OCI-LY1 (cell line): Measurements from ENCODE around the gene PPP1R1C.

ENCODE experiments used
- H2AFZ ChIP-seq: fragments of 200-600 bp; sonication (generic), shearing (Covaris generic); 2 replicates; pipeline ENCODE4 v1.6.0; 2014; ENCODE audit warnings: antibody characterized with exemption, mild to moderate bottlenecking, low read length
- H3F3A ChIP-seq: fragments of 200-600 bp; sonication (generic), shearing (Covaris generic); 2 replicates; pipeline ENCODE4 v1.6.0; 2014; ENCODE audit warnings: mild to moderate bottlenecking, antibody characterized with exemption, low read length, moderate library complexity; ENCODE audit not compliant: insufficient read depth
- H3K27ac ChIP-seq: fragments of 200-600 bp; sonication (generic); 2 replicates; pipeline ENCODE4 v1.5.1; 2014; ENCODE audit warnings: low read length, mixed run types, mild to moderate bottlenecking, low read depth; ENCODE audit not compliant: poor library complexity, severe bottlenecking
- H3K27me3 ChIP-seq: fragments of 200-600 bp; sonication (generic); 2 replicates; pipeline ENCODE4 v1.6.0; 2014; ENCODE audit warnings: antibody characterized with exemption, mild to moderate bottlenecking, low read length, moderate library complexity; ENCODE audit not compliant: insufficient read depth
- H3K36me3 ChIP-seq: fragments of 200-600 bp; sonication (generic); 2 replicates; pipeline ENCODE4 v1.6.1; 2014; ENCODE audit warnings: mild to moderate bottlenecking, antibody characterized with exemption, low read length, moderate library complexity, mixed read lengths; ENCODE audit not compliant: insufficient read depth
- H3K4me1 ChIP-seq: fragments of 200-600 bp; sonication (generic); 2 replicates; pipeline ENCODE4 v1.5.1; 2014; ENCODE audit warnings: mild to moderate bottlenecking, low read length, moderate library complexity; ENCODE audit not compliant: insufficient read depth, severe bottlenecking
- H3K4me2 ChIP-seq: fragments of 200-600 bp; sonication (generic), shearing (Covaris generic); 2 replicates; pipeline ENCODE4 v1.6.1; 2014; ENCODE audit warnings: low read length
- H3K4me3 ChIP-seq: fragments of 200-600 bp; sonication (generic); 2 replicates; pipeline ENCODE4 v1.5.1; 2014; ENCODE audit warnings: low read length, low read depth, mild to moderate bottlenecking, mixed read lengths; ENCODE audit not compliant: poor library complexity, severe bottlenecking
- H3K79me2 ChIP-seq: fragments of 200-600 bp; shearing (Covaris generic); 2 replicates; pipeline ENCODE4 v1.6.1; 2016; ENCODE audit warnings: mixed run types, low read length, mixed read lengths; ENCODE audit not compliant: insufficient read depth
- H3K9ac ChIP-seq: fragments of 200-600 bp; sonication (generic), shearing (Covaris generic); 2 replicates; pipeline ENCODE4 v1.6.1; 2014; ENCODE audit warnings: mild to moderate bottlenecking, low read length, mixed read lengths
- H3K9me2 ChIP-seq: fragments of 200-600 bp; sonication (generic), shearing (Covaris generic); 2 replicates; pipeline ENCODE4 v1.6.1; 2014; ENCODE audit warnings: low read depth, mild to moderate bottlenecking, low read length, mixed read lengths
- H3K9me3 ChIP-seq: fragments of 200-600 bp; shearing (Covaris generic); 2 replicates; pipeline ENCODE4 v1.6.1; 2014; ENCODE audit warnings: low read length, mixed read lengths
- H4K20me1 ChIP-seq: fragments of 200-600 bp; sonication (generic), shearing (Covaris generic); 2 replicates; pipeline ENCODE4 v1.6.0; 2016; ENCODE audit warnings: mild to moderate bottlenecking, low read length; ENCODE audit not compliant: insufficient read depth
- CTCF ChIP-seq: fragments of 200-600 bp; sonication (generic), shearing (Covaris generic); IDR thresholded peaks from 2 replicates; pipeline ENCODE4 v1.5.1; 2017; ENCODE audit warnings: mild to moderate bottlenecking, antibody characterized with exemption, low read length, moderate library complexity, mixed read lengths
- EZH2 ChIP-seq: fragments of 200-600 bp; sonication (generic), shearing (Covaris generic); IDR thresholded peaks from 2 replicates; pipeline ENCODE4 v1.8.0; 2017; ENCODE audit warnings: borderline replicate concordance, mixed run types, mild to moderate bottlenecking, antibody characterized with exemption, low read length, moderate library complexity, mixed read lengths

Gene PPP1R1C

GRCh38 chr2:182043021-182043420 lies 57.4 kb downstream of the PPP1R1C start:
- H3K9me3 ChIP-seq = no peaks in the 10 kb centered on the region
- TF ChIP-seq EZH2 = no peak
- no peak overlapping the region for H3K4me3 ChIP-seq
- H3K9ac ChIP-seq = no peak overlapping the region
- H4K20me1 ChIP-seq = no peaks in the 10 kb centered on the region
- H3F3A ChIP-seq = no peaks in the 10 kb centered on the region
- peaks cover 10% of the 10 kb centered on the region for H3K4me1 ChIP-seq
- no peak overlapping the region for H2AFZ ChIP-seq
- no peaks in the 10 kb centered on the region for H3K36me3 ChIP-seq
- H3K27me3 ChIP-seq = no peaks in the 10 kb centered on the region
- H3K4me2 ChIP-seq = no peak overlapping the region
- no peaks in the 10 kb centered on the region for H3K79me2 ChIP-seq
- H3K27ac ChIP-seq = no peak overlapping the region
- no peaks in the 10 kb centered on the region for H3K9me2 ChIP-seq

DNA sequence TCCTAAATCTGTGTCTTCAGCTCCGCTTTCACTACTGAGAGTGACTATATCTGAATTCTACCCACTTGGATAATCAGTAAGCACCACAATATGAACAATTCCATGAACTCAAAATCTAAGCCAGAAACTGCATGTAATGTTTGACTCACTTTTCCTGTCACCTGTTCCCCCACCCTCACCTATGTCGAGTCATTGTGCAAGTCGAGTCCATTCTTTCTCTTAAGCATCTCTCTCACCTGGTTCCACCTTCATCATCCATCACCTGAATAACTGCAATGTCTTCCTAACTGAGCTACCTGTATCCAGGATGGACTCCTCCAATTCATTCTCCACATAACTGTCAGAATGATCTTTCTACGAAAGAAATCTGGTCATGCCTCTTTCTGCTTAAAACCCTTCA lies 58.2 kb downstream of the PPP1R1C start:
- Histone ChIP-seq H3K4me1 (peaks cover 11% of the 10 kb centered on the region), H3K4me2 (no peak overlapping the region), H4K20me1 (no peaks in the 10 kb centered on the region), H3K9me2 (no peaks in the 10 kb centered on the region), H3K27me3 (no peaks in the 10 kb centered on the region), H3K9me3 (no peaks in the 10 kb centered on the region), H3K36me3 (no peaks in the 10 kb centered on the region), H3K27ac (no peak overlapping the region), H3K9ac (no peak overlapping the region), H3F3A (no peaks in the 10 kb centered on the region), H3K79me2 (no peaks in the 10 kb centered on the region), H2AFZ (no peak overlapping the region), H3K4me3 (no peak overlapping the region)
- TF ChIP-seq CTCF = no peak
- no peak for TF ChIP-seq EZH2

GRCh38 chr2:182047544-182047943 lies 61.9 kb downstream of the PPP1R1C start:
- Histone ChIP-seq H4K20me1 (no peaks in the 10 kb centered on the region), H3K79me2 (no peaks in the 10 kb centered on the region), H3K9ac (no peak overlapping the region), H3K9me3 (no peaks in the 10 kb centered on the region), H3K4me2 (no peak overlapping the region), H3K27ac (no peak overlapping the region), H3K9me2 (no peaks in the 10 kb centered on the region), H3F3A (no peaks in the 10 kb centered on the region), H2AFZ (no peak overlapping the region), H3K4me3 (no peak overlapping the region), H3K36me3 (no peaks in the 10 kb centered on the region), H3K4me1 (peaks cover 31% of the 10 kb centered on the region), H3K27me3 (no peaks in the 10 kb centered on the region)
- no peak for TF ChIP-seq CTCF
- TF ChIP-seq EZH2 = no peak

DNA sequence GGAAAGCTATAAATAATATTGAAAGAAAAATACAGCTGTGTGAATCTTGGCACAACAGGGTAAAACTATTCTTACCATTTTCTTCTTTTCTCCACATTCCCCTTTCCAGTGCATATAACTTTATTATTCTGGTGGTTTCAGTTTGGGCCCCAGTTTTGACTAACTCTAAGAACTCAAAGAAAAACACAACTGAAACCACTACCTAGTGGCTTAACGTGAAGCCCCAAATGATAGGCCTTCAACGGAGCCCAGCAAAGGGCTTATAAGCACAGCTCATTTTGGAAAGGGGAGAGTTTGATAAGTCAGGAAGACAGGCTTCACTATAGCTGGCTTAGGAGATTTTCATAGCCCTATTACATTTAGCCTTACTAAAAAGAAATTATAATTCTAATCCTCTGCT lies 62.4 kb downstream of the PPP1R1C start:
- H3K79me2 ChIP-seq = no peaks in the 10 kb centered on the region
- no peaks in the 10 kb centered on the region for H3K9me3 ChIP-seq
- no peaks in the 10 kb centered on the region for H3F3A ChIP-seq
- H3K27ac ChIP-seq = no peak overlapping the region
- TF ChIP-seq EZH2 (no peak), CTCF (no peak)
- no peak overlapping the region for H3K9ac ChIP-seq
- H3K36me3 ChIP-seq = no peaks in the 10 kb centered on the region
- no peaks in the 10 kb centered on the region for H3K27me3 ChIP-seq
- no peak overlapping the region for H3K4me2 ChIP-seq
- H2AFZ ChIP-seq = no peak overlapping the region
- no peaks in the 10 kb centered on the region for H4K20me1 ChIP-seq
- H3K4me1 ChIP-seq = peaks cover 25% of the 10 kb centered on the region
- H3K4me3 ChIP-seq = no peak overlapping the region
- no peaks in the 10 kb centered on the region for H3K9me2 ChIP-seq
